Neural cell (in vitro differentiated cells): ENCODE results near the gene DOCK10.

Experiments used
- CTCF ChIP-seq: fragments of 450-650 bp; IDR thresholded peaks from 2 replicates; pipeline ENCODE4 v1.5.1; 2014; ENCODE audit warnings: antibody characterized with exemption, mild to moderate bottlenecking, moderate library complexity; ENCODE audit not compliant: poor library complexity, severe bottlenecking
- EP300 ChIP-seq: fragments of 450-650 bp; conservative IDR thresholded peaks from 2 replicates; pipeline ENCODE4 v1.6.1; 2014; ENCODE audit warnings: antibody characterized with exemption, mild to moderate bottlenecking, moderate library complexity; ENCODE audit not compliant: poor library complexity, severe bottlenecking
- EZH2 ChIP-seq: fragments of 200-600, 300-800 bp; shearing (Covaris generic), sonication (generic); IDR thresholded peaks from 2 replicates; pipeline ENCODE4 v1.6.1; 2014; ENCODE audit warnings: antibody characterized with exemption, low read length, borderline replicate concordance, mild to moderate bottlenecking; ENCODE audit not compliant: insufficient read depth, poor library complexity, severe bottlenecking
- POLR2AphosphoS5 ChIP-seq: IDR thresholded peaks from 2 replicates; pipeline ENCODE4 v1.6.1; 2012
- SMC3 ChIP-seq: fragments of 450-650 bp; conservative IDR thresholded peaks from 2 replicates; pipeline ENCODE4 v1.6.1; 2014; ENCODE audit warnings: antibody characterized with exemption, mild to moderate bottlenecking, moderate library complexity; ENCODE audit not compliant: poor library complexity
- TF ChIP-seq, protein P1 (sequence below): IDR thresholded peaks from 2 replicates; pipeline ENCODE4 v1.6.1; 2012; ENCODE audit warnings: borderline replicate concordance

DNA sequence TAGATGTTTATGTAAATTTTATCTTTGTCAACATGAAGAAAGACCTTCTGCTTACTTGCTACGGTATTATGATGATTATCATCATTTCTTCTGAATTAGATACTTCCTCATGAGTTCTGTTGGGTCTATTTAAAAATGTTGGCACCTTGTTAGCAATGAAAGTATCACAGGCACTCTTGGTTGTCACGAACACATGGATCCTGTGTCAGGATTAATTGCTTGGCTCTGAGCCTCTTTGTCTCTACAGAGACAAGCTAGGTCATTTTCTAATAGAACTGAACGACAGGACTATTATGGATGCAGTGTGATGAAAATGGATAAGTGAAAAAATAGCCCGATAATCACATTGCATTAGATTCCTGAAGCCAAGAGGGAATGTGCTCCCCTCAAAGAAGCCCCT lies 110.3 kb downstream of the DOCK10 start:
- TF ChIP-seq, protein P1, sequence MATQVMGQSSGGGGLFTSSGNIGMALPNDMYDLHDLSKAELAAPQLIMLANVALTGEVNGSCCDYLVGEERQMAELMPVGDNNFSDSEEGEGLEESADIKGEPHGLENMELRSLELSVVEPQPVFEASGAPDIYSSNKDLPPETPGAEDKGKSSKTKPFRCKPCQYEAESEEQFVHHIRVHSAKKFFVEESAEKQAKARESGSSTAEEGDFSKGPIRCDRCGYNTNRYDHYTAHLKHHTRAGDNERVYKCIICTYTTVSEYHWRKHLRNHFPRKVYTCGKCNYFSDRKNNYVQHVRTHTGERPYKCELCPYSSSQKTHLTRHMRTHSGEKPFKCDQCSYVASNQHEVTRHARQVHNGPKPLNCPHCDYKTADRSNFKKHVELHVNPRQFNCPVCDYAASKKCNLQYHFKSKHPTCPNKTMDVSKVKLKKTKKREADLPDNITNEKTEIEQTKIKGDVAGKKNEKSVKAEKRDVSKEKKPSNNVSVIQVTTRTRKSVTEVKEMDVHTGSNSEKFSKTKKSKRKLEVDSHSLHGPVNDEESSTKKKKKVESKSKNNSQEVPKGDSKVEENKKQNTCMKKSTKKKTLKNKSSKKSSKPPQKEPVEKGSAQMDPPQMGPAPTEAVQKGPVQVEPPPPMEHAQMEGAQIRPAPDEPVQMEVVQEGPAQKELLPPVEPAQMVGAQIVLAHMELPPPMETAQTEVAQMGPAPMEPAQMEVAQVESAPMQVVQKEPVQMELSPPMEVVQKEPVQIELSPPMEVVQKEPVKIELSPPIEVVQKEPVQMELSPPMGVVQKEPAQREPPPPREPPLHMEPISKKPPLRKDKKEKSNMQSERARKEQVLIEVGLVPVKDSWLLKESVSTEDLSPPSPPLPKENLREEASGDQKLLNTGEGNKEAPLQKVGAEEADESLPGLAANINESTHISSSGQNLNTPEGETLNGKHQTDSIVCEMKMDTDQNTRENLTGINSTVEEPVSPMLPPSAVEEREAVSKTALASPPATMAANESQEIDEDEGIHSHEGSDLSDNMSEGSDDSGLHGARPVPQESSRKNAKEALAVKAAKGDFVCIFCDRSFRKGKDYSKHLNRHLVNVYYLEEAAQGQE, result no peak
- TF ChIP-seq CTCF (no peak), SMC3 (no peak), EP300 (no peak), EZH2 (no peak), POLR2AphosphoS5 (no peak)
